Heart left ventricle (tissue), 13 donors: ENCODE measurements around the gene TMEM178B.

Experiments used
- POLR2A ChIP-seq, 2 donors: fragments of 450-650 bp; IDR thresholded peaks; one replicate each; pipeline ENCODE4 v1.6.1; 2017; ENCODE audit warnings: antibody characterized with exemption in 2 of 2, mild to moderate bottlenecking in 2 of 2, moderate library complexity in 2 of 2
- TF ChIP-seq, protein P1 (sequence below), 12 donors: fragments of 200-600 bp; sonication (generic) in 4 of 12; IDR thresholded peaks; one replicate each; pipeline versions ENCODE4 v1.5.0 to v1.8.0; 2018 to 2022; ENCODE audit warnings: antibody characterized with exemption in 12 of 12, mild to moderate bottlenecking in 5 of 12
- donor health status: ischemic (EF 13 %, LVEDD 7.1; RV severe dilation, severe dysfunction).
- donor health status: DM: no; HTN: yes; CAD: no.
- donor health status: DM: no; HTN: no; CAD: no.
- donor health status: ischemic (EF 25% LVEDD 6.9; RV normal size, moderate dysfunction).
- donor health status: ischemic (EF 25% LVEDD 5.7; RV mildly dilated, moderate dysfunction).
- donor health status: ischemic (EF 35%, LVEDD 5.7; RV mildly dilated, moderate dysfunction).
- donor health status: nonischemic (EF 11% LVEDD 7.7; RV severe dilation, severe dysfunction).
- donor health status: DM: yes; HTN: yes; CAD: no.
- donor health status: PGD.
- donor health status: ischemic (EF 29% LVEDD 5.4; RV normal size, mild dysfunction).
- donor health status: nonischemic (EF 23%, LVEDD 6.1; RV moderate dilation, normal function).

DNA sequence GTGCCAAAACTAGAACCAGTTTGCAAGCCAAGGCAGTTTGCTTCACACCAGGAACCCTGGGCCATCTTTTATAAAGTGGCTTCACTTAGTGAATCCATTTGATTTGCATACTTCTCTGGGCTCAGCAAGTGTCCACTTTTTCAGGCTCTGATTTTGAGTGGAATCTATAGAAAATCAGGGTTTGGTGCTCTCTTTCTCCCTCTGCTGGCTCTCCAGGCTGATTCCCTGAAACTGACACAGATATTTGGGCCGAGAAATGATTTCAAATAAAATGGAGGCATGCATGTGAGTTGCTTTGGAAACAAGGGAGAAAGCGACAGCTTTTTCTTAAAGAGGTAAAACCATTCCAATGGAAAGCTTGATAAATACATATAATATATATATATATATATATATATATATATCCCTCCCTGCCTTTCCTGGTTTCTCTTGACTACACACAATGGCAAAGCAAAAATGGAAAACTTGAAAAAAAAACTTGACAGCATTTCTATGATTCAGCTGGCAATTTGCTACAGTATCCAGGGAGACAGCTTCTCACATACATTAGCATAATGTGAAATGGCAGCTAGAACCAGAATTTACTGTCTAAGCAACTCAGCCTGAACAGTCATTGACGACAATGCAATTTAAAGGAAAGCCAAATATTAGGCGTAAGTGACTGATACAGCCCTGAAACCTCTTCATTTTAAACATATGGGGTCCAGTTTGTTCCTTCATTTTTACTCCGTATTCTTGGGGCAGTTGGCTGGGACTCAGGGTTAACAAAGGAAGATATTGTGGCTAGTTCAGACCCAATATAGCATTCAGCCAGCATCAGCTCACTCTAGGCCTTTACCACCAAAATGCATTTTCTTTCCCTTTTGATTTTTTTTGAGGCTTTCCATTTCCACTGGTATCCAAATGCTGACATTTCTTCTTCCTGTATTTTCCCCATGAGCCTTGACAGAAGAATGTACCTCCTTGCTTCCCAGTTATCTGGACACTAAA lies 188.5 kb downstream of the TMEM178B start:
- TF ChIP-seq, protein P1, sequence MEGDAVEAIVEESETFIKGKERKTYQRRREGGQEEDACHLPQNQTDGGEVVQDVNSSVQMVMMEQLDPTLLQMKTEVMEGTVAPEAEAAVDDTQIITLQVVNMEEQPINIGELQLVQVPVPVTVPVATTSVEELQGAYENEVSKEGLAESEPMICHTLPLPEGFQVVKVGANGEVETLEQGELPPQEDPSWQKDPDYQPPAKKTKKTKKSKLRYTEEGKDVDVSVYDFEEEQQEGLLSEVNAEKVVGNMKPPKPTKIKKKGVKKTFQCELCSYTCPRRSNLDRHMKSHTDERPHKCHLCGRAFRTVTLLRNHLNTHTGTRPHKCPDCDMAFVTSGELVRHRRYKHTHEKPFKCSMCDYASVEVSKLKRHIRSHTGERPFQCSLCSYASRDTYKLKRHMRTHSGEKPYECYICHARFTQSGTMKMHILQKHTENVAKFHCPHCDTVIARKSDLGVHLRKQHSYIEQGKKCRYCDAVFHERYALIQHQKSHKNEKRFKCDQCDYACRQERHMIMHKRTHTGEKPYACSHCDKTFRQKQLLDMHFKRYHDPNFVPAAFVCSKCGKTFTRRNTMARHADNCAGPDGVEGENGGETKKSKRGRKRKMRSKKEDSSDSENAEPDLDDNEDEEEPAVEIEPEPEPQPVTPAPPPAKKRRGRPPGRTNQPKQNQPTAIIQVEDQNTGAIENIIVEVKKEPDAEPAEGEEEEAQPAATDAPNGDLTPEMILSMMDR (IDR thresholded peaks at IDR 0.05): peak in 4 of 12 donors; percentile 9 to 28 (median 19)
- TF ChIP-seq POLR2A (IDR thresholded peaks at IDR 0.05): no peak
